Urothelium cell line (cell line): ENCODE measurements around the gene HOXA11.

Source experiments
- DNase-seq: peaks from one replicate; pipeline ENCODE4 v3.0.0; 2011; ENCODE audit warnings: low spot score, mixed read lengths
- FAIRE-seq: peaks from 2 replicates; lab custom pipeline; 2011; peaks lifted over from hg19 to GRCh38; lab: Jason Lieb, UNC

The HOXA11 gene

GRCh38 chr7:27171325-27171636, 13.8 kb downstream of the HOXA11 start:
- peak; percentile 50 for FAIRE-seq

GRCh38 chr7:27170426-27171324, 14.4 kb downstream of the HOXA11 start:
- FAIRE-seq (no peak), DNase-seq (no peak)

More at GRCh38 chr7:27171325-27171636, 13.8 kb downstream of the HOXA11 start:
- DNase-seq = no peak

- DNase-seq (no peak), FAIRE-seq (no peak)
Measured at GRCh38 chr7:27169658-27170425, 15.2 kb downstream of the HOXA11 start.

GRCh38 chr7:27168265-27168947, 16.6 kb downstream of the HOXA11 start:
- no peak for FAIRE-seq

GRCh38 chr7:27167916-27168264, 17.1 kb downstream of the HOXA11 start:
- no peak for DNase-seq
- no peak for FAIRE-seq

More at GRCh38 chr7:27168265-27168947, 16.6 kb downstream of the HOXA11 start:
- DNase-seq = no peak

- no peak for FAIRE-seq
Measured at GRCh38 chr7:27166531-27167505, 18.2 kb downstream of the HOXA11 start.

GRCh38 chr7:27165996-27166530, 19.0 kb downstream of the HOXA11 start:
- no peak for DNase-seq
- FAIRE-seq = no peak

More at GRCh38 chr7:27166531-27167505, 18.2 kb downstream of the HOXA11 start:
- DNase-seq = no peak

GRCh38 chr7:27165089-27165995, 19.7 kb downstream of the HOXA11 start, which contains the start of gene HOXA9:
Gene HOXA9, minus strand, starts transcription at chr7:27165537. Its CDS starts 80 bp downstream, at chr7:27165457.
- peak; percentile 96 for FAIRE-seq
- peak; percentile 84 for DNase-seq

- FAIRE-seq = peak; percentile 65
- peak; percentile 56 for DNase-seq
Measured at GRCh38 chr7:27164367-27165088, 20.5 kb downstream of the HOXA11 start.

GRCh38 chr7:27164045-27164366, 21.0 kb downstream of the HOXA11 start:
- DNase-seq (no peak), FAIRE-seq (no peak)

GRCh38 chr7:27163288-27164044, 21.6 kb downstream of the HOXA11 start:
- FAIRE-seq (peak; percentile 83), DNase-seq (no peak)

GRCh38 chr7:27162561-27163287, 22.3 kb downstream of the HOXA11 start:
- no peak for DNase-seq
- no peak for FAIRE-seq

GRCh38 chr7:27161721-27162560, 23.1 kb downstream of the HOXA11 start:
- DNase-seq (no peak), FAIRE-seq (no peak)

- DNase-seq (no peak), FAIRE-seq (no peak)
Measured at GRCh38 chr7:27161214-27161720, 23.8 kb downstream of the HOXA11 start.

GRCh38 chr7:27160546-27161213, 24.4 kb downstream of the HOXA11 start:
- DNase-seq (peak; percentile 86), FAIRE-seq (peak; percentile 86)
